GM15510 (cell line): ENCODE results near the gene ATP1A3.

Experiments
- POLR2A ChIP-seq: IDR thresholded peaks from 3 replicates; pipeline ENCODE4 v1.6.1; 2011; ENCODE audit warnings: borderline replicate concordance; ENCODE audit not compliant: insufficient read length; ENCODE audit errors: extremely low read depth

ATP1A3 gene

GRCh38 chr19:41994521-41994971 lies 516 bp upstream of the ATP1A3 start:
- no peak for TF ChIP-seq POLR2A

GRCh38 chr19:41991025-41991424 lies 3.0 kb downstream of the ATP1A3 start:
- TF ChIP-seq POLR2A, result no peak

DNA sequence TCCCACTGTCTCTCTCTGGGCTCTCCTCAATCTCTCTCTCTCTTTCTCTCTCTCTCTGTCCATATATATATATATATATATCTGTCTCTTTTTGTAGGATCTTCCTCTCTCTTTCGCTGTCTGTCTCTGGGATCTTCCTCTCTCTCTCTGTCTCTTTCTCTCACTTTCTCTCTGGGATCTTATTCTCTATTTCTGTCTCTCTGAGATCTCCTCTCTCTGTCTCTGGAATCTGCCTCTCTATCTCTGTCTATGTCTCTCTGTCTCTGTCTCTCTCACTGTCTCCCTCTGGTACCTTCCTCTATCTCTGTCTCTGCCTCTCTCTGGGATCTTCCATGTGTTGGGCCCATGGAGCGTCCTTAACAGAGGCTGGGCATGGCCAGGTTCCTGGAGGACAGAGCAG lies 3.4 kb downstream of the ATP1A3 start:
- TF ChIP-seq POLR2A, result no peak

DNA sequence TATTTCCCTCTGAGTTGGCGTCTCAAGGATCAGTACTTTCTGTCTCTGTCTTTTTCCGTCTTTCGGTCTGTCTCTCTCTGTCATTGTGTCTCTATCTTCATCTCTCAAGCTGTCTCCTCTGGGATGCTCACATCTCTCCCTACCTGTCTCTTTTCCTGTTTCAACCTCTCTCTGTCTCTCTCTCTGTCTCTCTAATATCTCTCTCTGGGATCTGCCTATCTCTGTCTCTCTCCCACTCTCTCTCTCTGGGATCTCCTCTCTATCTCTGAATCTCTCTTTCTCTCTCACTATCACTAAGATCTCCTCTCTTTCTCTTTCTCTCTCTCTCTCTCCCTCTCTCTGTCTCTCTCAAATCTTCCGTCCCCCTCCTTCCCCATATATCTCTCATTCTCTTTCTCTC lies 4.0 kb downstream of the ATP1A3 start:
- no peak for TF ChIP-seq POLR2A

DNA sequence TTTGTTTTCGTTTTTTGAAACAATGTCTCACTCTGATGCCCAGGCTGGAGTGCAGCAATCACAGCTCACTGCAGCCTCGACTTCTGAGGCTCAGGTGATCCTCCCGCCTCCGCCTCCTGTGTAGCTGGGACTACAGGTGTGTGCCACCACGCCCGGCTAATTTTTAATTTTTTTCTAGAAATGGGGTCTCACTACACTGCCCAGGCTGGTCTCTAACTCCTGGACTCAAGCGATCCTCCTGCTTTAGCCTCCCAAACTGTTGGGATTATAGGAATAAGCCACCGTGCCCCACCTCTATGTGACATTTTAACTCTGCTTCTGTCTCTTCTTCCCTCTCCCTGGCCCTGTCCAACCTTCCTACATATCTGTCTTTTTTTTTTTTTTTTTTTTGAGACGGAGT lies 5.1 kb downstream of the ATP1A3 start:
- TF ChIP-seq POLR2A, result no peak

GRCh38 chr19:41987141-41987860 lies 6.7 kb downstream of the ATP1A3 start:
- no peak for TF ChIP-seq POLR2A

GRCh38 chr19:41984961-41985360 lies 9.1 kb downstream of the ATP1A3 start:
- no peak for TF ChIP-seq POLR2A

DNA sequence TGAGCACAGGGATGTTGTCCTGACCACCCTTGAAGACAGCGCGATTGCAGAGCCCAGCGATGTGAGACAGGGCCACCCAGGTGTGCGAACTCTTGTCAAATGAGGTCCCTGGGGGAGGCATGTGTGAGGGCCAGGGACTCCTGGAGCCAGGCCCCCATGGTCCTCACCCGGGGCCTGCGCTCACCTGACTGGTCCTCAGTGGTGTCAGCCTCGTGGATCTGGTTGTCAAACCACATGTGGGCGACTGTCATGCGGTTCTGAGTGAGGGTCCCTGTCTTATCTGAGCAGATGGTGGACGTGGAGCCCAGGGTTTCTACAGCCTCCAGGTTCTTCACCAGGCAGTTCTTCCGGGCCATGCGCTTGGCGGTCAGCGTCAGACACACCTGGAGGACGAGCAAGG lies 12.3 kb downstream of the ATP1A3 start:
- TF ChIP-seq POLR2A, result no peak

DNA sequence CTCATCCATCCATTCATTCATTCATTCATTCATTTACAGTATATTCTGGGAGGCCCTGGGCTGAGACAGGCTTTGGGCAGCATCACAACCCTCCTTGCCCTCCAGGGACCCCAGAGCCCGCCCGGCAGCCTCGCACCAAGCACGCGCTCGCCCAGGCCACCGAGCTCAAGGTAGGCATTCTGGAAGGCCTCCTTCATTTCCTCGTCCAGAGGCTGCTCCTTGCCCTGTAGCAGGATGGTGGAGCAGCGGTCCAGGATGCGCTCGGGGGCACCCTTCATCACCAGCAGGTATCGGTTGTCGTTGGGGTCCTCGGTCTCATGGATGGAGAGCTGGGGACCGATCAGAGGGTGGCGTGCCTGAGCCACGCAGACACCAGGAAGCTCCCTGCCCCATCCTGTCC lies 15.6 kb downstream of the ATP1A3 start:
- TF ChIP-seq POLR2A, result no peak

GRCh38 chr19:41977916-41978315 lies 16.1 kb downstream of the ATP1A3 start:
- no peak for TF ChIP-seq POLR2A

DNA sequence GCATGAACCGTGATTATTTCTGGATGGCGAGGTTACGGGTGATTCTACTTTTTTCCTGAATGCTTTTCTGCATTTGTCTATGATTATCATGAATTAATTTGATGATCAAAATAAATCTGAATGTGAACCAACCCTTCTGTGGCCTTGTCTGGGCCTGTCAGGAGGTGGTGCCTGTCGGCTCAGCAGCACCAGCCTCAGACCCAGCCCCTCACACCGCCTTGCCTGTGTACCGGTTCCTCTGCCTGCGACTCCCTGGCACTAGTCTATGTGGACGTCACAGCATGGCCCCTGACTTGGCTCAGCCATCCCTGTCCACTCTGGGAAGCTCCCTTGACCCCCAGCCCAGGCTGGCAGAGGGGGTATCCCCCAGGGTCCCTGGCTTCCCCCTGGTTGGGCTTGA lies 19.4 kb downstream of the ATP1A3 start:
- no peak for TF ChIP-seq POLR2A

DNA sequence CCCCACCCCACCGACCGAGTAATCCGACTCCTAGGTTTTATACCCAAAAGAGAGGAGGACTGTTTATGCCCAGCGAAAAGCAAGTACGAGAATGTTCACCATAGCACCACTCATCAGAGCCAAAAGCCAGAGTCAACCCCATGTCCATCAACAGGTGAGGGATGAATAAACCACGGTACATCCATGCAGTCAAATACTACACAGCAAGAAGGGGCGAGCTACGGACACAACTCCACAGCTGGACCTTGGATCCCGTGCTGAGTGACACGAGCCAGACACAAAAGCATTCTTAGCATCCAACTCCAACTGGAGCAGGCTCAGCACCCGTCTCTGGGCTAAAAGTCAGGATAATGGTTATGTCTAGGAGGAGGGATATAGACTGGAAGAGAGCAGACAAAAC lies 22.7 kb downstream of the ATP1A3 start:
- no peak for TF ChIP-seq POLR2A

DNA sequence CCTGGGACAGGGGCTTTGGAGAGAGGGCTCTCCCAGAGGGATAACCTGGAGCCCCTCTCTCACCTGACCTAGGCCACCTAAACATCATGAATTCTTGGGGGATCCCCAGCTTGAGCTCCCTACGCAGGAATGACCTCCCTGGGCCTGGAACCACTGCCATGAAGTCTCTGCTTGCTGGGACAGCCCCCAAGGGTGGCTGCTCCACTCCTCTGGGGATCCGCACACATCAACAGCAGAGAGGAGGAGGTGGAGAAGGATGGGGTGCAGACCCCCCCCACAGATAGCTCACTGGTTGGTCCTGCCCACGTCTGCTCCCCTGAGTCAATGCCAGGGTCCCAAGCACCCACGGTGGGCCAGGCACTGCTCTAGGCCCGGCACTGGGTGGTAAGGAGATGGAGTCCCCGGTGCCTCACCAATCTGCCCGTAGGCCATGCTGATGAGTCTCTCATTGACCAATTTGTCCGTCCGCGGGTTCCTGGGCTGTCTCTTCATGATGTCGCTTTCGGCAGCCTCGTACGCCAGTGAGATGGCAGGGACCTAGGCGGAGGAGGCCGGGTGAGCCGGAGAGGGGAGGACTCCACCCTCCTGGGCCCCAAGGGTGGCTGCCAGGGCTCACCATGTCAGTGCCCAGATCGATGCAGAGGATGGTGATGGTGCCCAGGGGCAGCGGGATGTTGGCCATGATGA lies 24.1 kb downstream of the ATP1A3 start:
- TF ChIP-seq POLR2A, result no peak

- no peak for TF ChIP-seq POLR2A
These were observed 25.1 kb downstream of the ATP1A3 start for GRCh38 chr19:41968751-41969595.

DNA sequence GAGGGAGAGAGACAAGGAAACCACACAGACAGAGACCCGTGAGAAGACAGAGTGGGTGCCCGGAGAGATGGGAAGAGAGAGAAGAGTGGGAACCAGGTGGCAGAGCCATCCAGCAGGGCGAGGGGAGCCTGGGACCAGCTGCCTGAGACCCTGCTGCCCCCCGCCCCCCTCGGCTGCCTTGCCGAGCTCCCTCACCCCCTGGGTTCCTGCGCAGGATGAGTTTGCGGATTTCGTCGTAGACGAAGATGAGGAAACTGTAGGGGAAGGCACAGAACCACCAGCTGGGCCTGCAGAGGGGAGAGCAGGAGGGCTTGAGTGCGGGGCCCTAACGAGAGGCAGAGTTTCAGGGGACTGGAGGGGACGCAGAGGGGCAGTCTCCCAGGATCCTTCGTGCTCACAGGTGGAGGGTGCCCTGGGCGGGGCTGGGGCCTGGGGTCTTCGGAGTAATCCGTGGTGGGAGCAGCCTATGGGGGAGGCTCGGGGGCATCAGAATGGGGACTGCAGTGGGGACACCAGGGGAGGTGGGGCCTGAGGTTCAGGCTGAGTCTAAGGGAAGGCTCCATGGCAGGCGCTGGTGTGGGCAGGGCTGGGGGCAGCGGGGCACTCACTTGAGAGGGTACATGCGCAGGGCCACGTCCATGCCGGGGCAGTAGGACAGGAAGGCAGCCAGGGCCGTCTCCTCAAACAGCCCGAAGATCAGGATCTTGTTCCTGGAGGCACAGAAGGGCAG lies 26.8 kb downstream of the ATP1A3 start:
- no peak for TF ChIP-seq POLR2A
